ENCODE results near the gene FAAP20. TPM values are rescaled to one million over a fixed set of nuclear protein-coding genes. Genes with fewer than 3 reads are reported as not detected.

FAAP20 gene
- total RNA-seq, 5 donors from 2014 or later (not counting 1 experiment from before 2014, with no cell fraction given): 52.9 to 74.8 (median 68.2) TPM

GRCh38 chr1:2194898-2195673 is 514 bp upstream of the FAAP20 start:
- Mint-ChIP-seq H3K36me3 (no peaks in the 10 kb centered on the region), H3K4me3 (peak overlapping the region; percentile 79 to 82 (median 81)), H3K27ac (peak overlapping the region; percentile 86 to 91), H3K9me3 (no peaks in the 10 kb centered on the region), H3K27me3 (no peaks in the 10 kb centered on the region), H3K4me1 (peaks cover 28 to 39% (median 38%) of the 10 kb centered on the region in 3 donors)
- peak; percentile 76 to 94 (median 85) for DNase-seq
- CTCF ChIA-PET: interaction anchor here (0.5 to 1.8 kb wide), 23 partner anchors 9 to 353 kb away, joined by 3 to 32 read pairs (median 3); partner anchors contain the start of genes MORN1 (in 1 of the 2), RER1 (in 1 of the 2) and SKI (in 1 of the 2)
- no peaks in the 10 kb centered on the region for H3K9me3 ChIP-seq
- WGBS (ENCODE audit: insufficient coverage): 0% methylated on average over 31 of the region's 35 CpGs
- no peaks in the 10 kb centered on the region for H3K27me3 ChIP-seq (replicated peaks in 1 of 2; ENCODE audit: control insufficient read depth in 2 of 2, extremely low read depth in 1 of 2, insufficient read depth in 2 of 2, low read length in 1 of 2)
- H3K36me3 ChIP-seq (ENCODE audit: control insufficient read depth in 2 of 2, extremely low read depth in 1 of 2, insufficient read depth in 1 of 2, low read length in 1 of 2): peaks cover 0 to 2% of the 10 kb centered on the region in 2 donors
- H3K4me3 ChIP-seq (ENCODE audit: control insufficient read depth in 1 of 2, extremely low read depth in 1 of 2, low read length in 1 of 2): peak overlapping the region; percentile 57 to 61
- POLR2A ChIA-PET: interaction anchor here (0.7 to 1.0 kb wide), 4 partner anchors 36 to 196 kb away, joined by 3 to 4 read pairs (median 4); partner anchors contain the start of genes MORN1 (in 1 of the 2) and RER1 (in 1 of the 2)
- H3K27ac ChIP-seq (ENCODE audit: low read length): peak overlapping the region; percentile 87
- H3K4me1 ChIP-seq (ENCODE audit: control insufficient read depth in 1 of 2, extremely low read depth in 1 of 2, insufficient read depth in 2 of 2, low read length in 2 of 2): peaks cover 13 to 77% of the 10 kb centered on the region in 2 experiments
- peak; percentile 80 to 84 (median 82) for ATAC-seq (replicated peaks in 1 of 4)

DNA sequence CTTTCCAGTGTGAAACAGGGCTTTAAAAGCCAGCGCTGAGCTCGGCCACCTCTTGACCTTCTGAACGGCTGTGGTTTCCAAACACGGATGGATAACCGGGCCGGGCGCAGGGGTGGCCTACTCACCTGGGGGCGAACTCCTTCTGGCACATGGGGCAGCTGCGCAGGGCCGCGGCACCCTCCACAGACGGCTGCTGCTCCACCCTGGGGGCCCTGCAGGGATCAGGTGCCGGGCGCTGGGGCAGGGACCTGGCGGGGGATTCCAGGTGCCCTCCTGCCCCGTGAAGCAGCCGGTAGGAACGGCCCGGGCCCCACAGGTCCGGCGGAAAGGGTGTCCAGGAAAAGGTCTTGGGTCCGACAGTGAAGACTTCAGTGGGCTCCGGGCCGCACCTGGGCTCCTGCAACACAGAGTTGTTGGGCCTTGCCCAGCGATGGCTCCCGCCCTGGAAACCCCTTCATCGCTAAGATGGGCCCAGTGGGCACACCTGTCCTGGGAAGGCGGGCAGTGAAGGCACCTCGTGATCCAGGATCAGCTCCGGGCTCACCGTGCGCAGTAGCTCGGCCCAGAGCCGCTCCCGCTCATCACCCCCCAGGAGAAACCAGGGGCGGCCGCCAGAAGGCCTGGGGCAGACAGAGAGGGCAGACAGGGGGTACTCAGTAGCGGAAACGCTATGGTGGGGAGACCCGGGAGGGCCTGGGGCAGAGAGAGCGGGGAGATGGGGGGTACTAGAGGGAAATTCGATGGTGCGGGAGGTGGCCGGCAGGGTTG is 874 bp downstream of the FAAP20 start:
- H3K27ac Mint-ChIP-seq: peak overlapping the region in 1 of 2 donors; percentile 44
- no peaks in the 10 kb centered on the region for H3K9me3 Mint-ChIP-seq
- H3K4me1 ChIP-seq (ENCODE audit: control insufficient read depth in 1 of 2, extremely low read depth in 1 of 2, insufficient read depth in 2 of 2, low read length in 2 of 2): peaks cover 8 to 77% of the 10 kb centered on the region in 2 experiments
- no peaks in the 10 kb centered on the region for H3K27me3 Mint-ChIP-seq
- WGBS (ENCODE audit: insufficient coverage): 87% methylated on average over 38 of the region's 44 CpGs
- ChIA-PET POLR2A (no interaction called here), CTCF (no interaction called here)
- H3K4me3 ChIP-seq (ENCODE audit: control insufficient read depth in 1 of 2, extremely low read depth in 1 of 2, low read length in 1 of 2): no peak overlapping the region
- H3K27ac ChIP-seq (ENCODE audit: low read length): peak overlapping the region; percentile 47
- ATAC-seq (replicated peaks in 1 of 4) (no peak), DNase-seq (no peak)
- peaks cover 18 to 29% (median 28%) of the 10 kb centered on the region in 3 donors for H3K4me1 Mint-ChIP-seq
- peaks cover 0 to 2% of the 10 kb centered on the region in 2 donors for H3K36me3 ChIP-seq (ENCODE audit: control insufficient read depth in 2 of 2, extremely low read depth in 1 of 2, insufficient read depth in 1 of 2, low read length in 1 of 2)
- no peaks in the 10 kb centered on the region for H3K36me3 Mint-ChIP-seq
- peak overlapping the region; percentile 55 to 75 (median 57) for H3K4me3 Mint-ChIP-seq
- H3K9me3 ChIP-seq: no peaks in the 10 kb centered on the region
- no peaks in the 10 kb centered on the region for H3K27me3 ChIP-seq (replicated peaks in 1 of 2; ENCODE audit: control insufficient read depth in 2 of 2, extremely low read depth in 1 of 2, insufficient read depth in 2 of 2, low read length in 1 of 2)

GRCh38 chr1:2192031-2192995 is 2.3 kb downstream of the FAAP20 start:
- Mint-ChIP-seq H3K36me3 (no peaks in the 10 kb centered on the region), H3K4me1 (peaks cover 16 to 23% (median 21%) of the 10 kb centered on the region in 3 donors), H3K27ac (peak overlapping the region; percentile 49 to 81), H3K27me3 (no peaks in the 10 kb centered on the region), H3K4me3 (peak overlapping the region; percentile 41 to 75 (median 50)), H3K9me3 (no peaks in the 10 kb centered on the region)
- POLR2A ChIA-PET: interaction anchor here in 1 of 2 donors (0.5 to 1.0 kb wide), 2 partner anchors 13 to 117 kb away, joined by 3 to 4 read pairs; no protein-coding TSS in a partner anchor
- peaks cover 2 to 64% of the 10 kb centered on the region in 2 experiments for H3K4me1 ChIP-seq (ENCODE audit: control insufficient read depth in 1 of 2, extremely low read depth in 1 of 2, insufficient read depth in 2 of 2, low read length in 2 of 2)
- 91% methylated on average over 25 of the region's 30 CpGs for WGBS (ENCODE audit: insufficient coverage)
- H3K9me3 ChIP-seq: no peaks in the 10 kb centered on the region
- no peak overlapping the region for H3K4me3 ChIP-seq (ENCODE audit: control insufficient read depth in 1 of 2, extremely low read depth in 1 of 2, low read length in 1 of 2)
- CTCF ChIA-PET: no interaction called here
- no peaks in the 10 kb centered on the region for H3K27me3 ChIP-seq (replicated peaks in 1 of 2; ENCODE audit: control insufficient read depth in 2 of 2, extremely low read depth in 1 of 2, insufficient read depth in 2 of 2, low read length in 1 of 2)
- H3K27ac ChIP-seq (ENCODE audit: low read length): no peak overlapping the region
- ATAC-seq (replicated peaks in 1 of 4): no peak
- H3K36me3 ChIP-seq (ENCODE audit: control insufficient read depth in 2 of 2, extremely low read depth in 1 of 2, insufficient read depth in 1 of 2, low read length in 1 of 2): peaks cover 0 to 2% of the 10 kb centered on the region in 2 donors
- DNase-seq: no peak

- peak overlapping the region; percentile 6 to 66 (median 41) for H3K4me3 Mint-ChIP-seq
- H3K4me3 ChIP-seq (ENCODE audit: control insufficient read depth in 1 of 2, extremely low read depth in 1 of 2, low read length in 1 of 2): no peak overlapping the region
- H3K27me3 ChIP-seq (replicated peaks in 1 of 2; ENCODE audit: control insufficient read depth in 2 of 2, extremely low read depth in 1 of 2, insufficient read depth in 2 of 2, low read length in 1 of 2): no peaks in the 10 kb centered on the region
- ATAC-seq (replicated peaks in 1 of 4) (no peak), DNase-seq (no peak)
- no peaks in the 10 kb centered on the region for H3K9me3 ChIP-seq
- H3K36me3 Mint-ChIP-seq: peaks cover 1% of the 10 kb centered on the region
- H3K27me3 Mint-ChIP-seq: no peaks in the 10 kb centered on the region
- peak overlapping the region in 1 of 2 donors; percentile 58 for H3K27ac Mint-ChIP-seq
- peaks cover 2 to 56% of the 10 kb centered on the region in 2 experiments for H3K4me1 ChIP-seq (ENCODE audit: control insufficient read depth in 1 of 2, extremely low read depth in 1 of 2, insufficient read depth in 2 of 2, low read length in 2 of 2)
- ChIA-PET CTCF (no interaction called here), POLR2A (no interaction called here)
- no peak overlapping the region for H3K27ac ChIP-seq (ENCODE audit: low read length)
- WGBS (ENCODE audit: insufficient coverage): 99% methylated on average over 19 of the region's 19 CpGs
- peaks cover 16 to 23% (median 21%) of the 10 kb centered on the region in 3 donors for H3K4me1 Mint-ChIP-seq
- no peaks in the 10 kb centered on the region for H3K9me3 Mint-ChIP-seq
- H3K36me3 ChIP-seq (ENCODE audit: control insufficient read depth in 2 of 2, extremely low read depth in 1 of 2, insufficient read depth in 1 of 2, low read length in 1 of 2): peaks cover 0 to 7% of the 10 kb centered on the region in 2 donors
Measured at GRCh38 chr1:2190491-2190976, 4.0 kb downstream of the FAAP20 start.

GRCh38 chr1:2189459-2190425 is 4.8 kb downstream of the FAAP20 start:
- Mint-ChIP-seq H3K9me3 (no peaks in the 10 kb centered on the region), H3K4me1 (peaks cover 16 to 23% (median 19%) of the 10 kb centered on the region in 3 donors), H3K36me3 (peaks cover 4% of the 10 kb centered on the region), H3K27ac (peak overlapping the region; percentile 95 to 96), H3K27me3 (no peaks in the 10 kb centered on the region), H3K4me3 (peak overlapping the region; percentile 71 to 78 (median 72))
- peak; percentile 83 to 92 (median 91) for ATAC-seq (replicated peaks in 1 of 4)
- POLR2A ChIA-PET: interaction anchor here (0.6 to 0.7 kb wide), 4 partner anchors 24 to 109 kb away, joined by 3 to 9 read pairs (median 4); no protein-coding TSS in a partner anchor
- WGBS (ENCODE audit: insufficient coverage): 75% methylated on average over 62 of the region's 65 CpGs
- H3K4me3 ChIP-seq (ENCODE audit: control insufficient read depth in 1 of 2, extremely low read depth in 1 of 2, low read length in 1 of 2): peak overlapping the region; percentile 10 to 44
- peaks cover 2 to 50% of the 10 kb centered on the region in 2 experiments for H3K4me1 ChIP-seq (ENCODE audit: control insufficient read depth in 1 of 2, extremely low read depth in 1 of 2, insufficient read depth in 2 of 2, low read length in 2 of 2)
- CTCF ChIA-PET: interaction anchor here in 1 of 2 donors (0.7 to 1.2 kb wide), 4 partner anchors 15 to 187 kb away, joined by 3 to 5 read pairs (median 4); no protein-coding TSS in a partner anchor
- H3K36me3 ChIP-seq (ENCODE audit: control insufficient read depth in 2 of 2, extremely low read depth in 1 of 2, insufficient read depth in 1 of 2, low read length in 1 of 2): peaks cover under 1 to 7% of the 10 kb centered on the region in 2 donors
- no peaks in the 10 kb centered on the region for H3K9me3 ChIP-seq
- peak overlapping the region; percentile 52 for H3K27ac ChIP-seq (ENCODE audit: low read length)
- H3K27me3 ChIP-seq (replicated peaks in 1 of 2; ENCODE audit: control insufficient read depth in 2 of 2, extremely low read depth in 1 of 2, insufficient read depth in 2 of 2, low read length in 1 of 2): no peaks in the 10 kb centered on the region
- DNase-seq: peak; percentile 69 to 95 (median 88)

All from T-cell (primary cell).